K562 (cell line): Measurements from ENCODE around the gene CENPA. TPM values are rescaled to one million over a fixed set of nuclear protein-coding genes. Genes with fewer than 3 reads are reported as not detected.

Experiments used
- ATF6 ChIP-seq: sonication (generic); formaldehyde crosslinking; IDR thresholded peaks from 2 replicates; pipeline ENCODE4 v1.4.0; 2020; ENCODE audit warnings: mild to moderate bottlenecking, missing genetic modification reagents
- EHMT2 ChIP-seq: fragments of 450-650 bp; IDR thresholded peaks from 2 replicates; pipeline ENCODE4 v1.6.1; 2018; ENCODE audit warnings: antibody characterized with exemption
- FOXA3 ChIP-seq, 2 experiments: fragments of 450-650 bp in 1 of 2; sonication (generic) in 1 of 2; formaldehyde crosslinking; IDR thresholded peaks in 1 of 2; conservative IDR thresholded peaks in 1 of 2; 2 replicates each; pipeline versions ENCODE4 v1.4.0 to v1.8.0; 2020 to 2022; ENCODE audit warnings: mild to moderate bottlenecking in 2 of 2, missing genetic modification reagents in 1 of 2
- MIER1 ChIP-seq: fragments of 450-650 bp; IDR thresholded peaks from 2 replicates; pipeline ENCODE4 v1.6.1; 2016; ENCODE audit warnings: antibody characterized with exemption, mild to moderate bottlenecking, low read depth
- MTF1 ChIP-seq: fragments of 250-450 bp; sonication (Bioruptor Pico); IDR thresholded peaks from 2 replicates; pipeline ENCODE4 v1.9.0; 2021; ENCODE audit warnings: moderate library complexity, mild to moderate bottlenecking, inconsistent platforms, borderline replicate concordance
- NONO ChIP-seq, 2 experiments: fragments of 200-400 bp in 1 of 2; fragments of 450-650 bp in 1 of 2; formaldehyde crosslinking in 1 of 2; IDR thresholded peaks; 2 replicates each; pipeline ENCODE4 v1.6.1; 2017; ENCODE audit warnings: low read depth in 2 of 2, mild to moderate bottlenecking in 2 of 2, moderate library complexity in 2 of 2, low read length in 1 of 2
- PHF21A ChIP-seq: fragments of 450-650 bp; IDR thresholded peaks from 2 replicates; pipeline ENCODE4 v1.6.1; 2017; ENCODE audit warnings: low read depth, borderline replicate concordance
- TSHZ1 ChIP-seq: fragments of 250-450 bp; sonication (Bioruptor Pico); IDR thresholded peaks from 2 replicates; pipeline ENCODE4 v1.4.0; 2020; ENCODE audit warnings: mild to moderate bottlenecking, moderate library complexity
- ZNF212 ChIP-seq: fragments of 450-650 bp; formaldehyde crosslinking; IDR thresholded peaks from 2 replicates; pipeline ENCODE4 v1.4.0; 2020; ENCODE audit warnings: mild to moderate bottlenecking
- ZNF644 ChIP-seq: fragments of 200-800 bp; sonication (Bioruptor generic); IDR thresholded peaks from 2 replicates; pipeline ENCODE4 v1.6.1; 2016; ENCODE audit warnings: low read depth, missing genetic modification characterization, missing compliant biosample characterization
- polyA plus RNA-seq, 8 experiments: library from polyadenylated mRNA; depleted of rRNA in 4 of 8; stranded (reverse) in 5 of 8; unstranded in 3 of 8; fragments of >200 nt; fragmentation: Nextera tagmentation in 2 of 8; fragmentation: Illumina TruSeq in 1 of 8; extraction: Ambion mirVana in 2 of 8; extraction: Trizol in 1 of 8; gene quantifications; 2 replicates each; pipeline versions ENCODE4 v1.2.1 to v1.2.3, GENCODE V29; 2011 to 2014; ENCODE audit warnings: inconsistent platforms in 1 of 8, missing spikeins in 1 of 8
- total RNA-seq, 7 experiments: library from RNA; depleted of rRNA in 6 of 7; stranded (reverse); fragments of >200 nt in 6 of 7; fragmentation: Illumina TruSeq in 2 of 7; extraction: Trizol in 2 of 7; gene quantifications; 2 replicates each; pipeline versions ENCODE4 v1.2.1 to v1.2.3, GENCODE V29; 2011 to 2021; ENCODE audit warnings: low replicate concordance in 1 of 7
- TF ChIP-seq, protein P1 (sequence below): sonication (generic); formaldehyde crosslinking; IDR thresholded peaks from 2 replicates; pipeline ENCODE4 v1.8.1; 2023; ENCODE audit warnings: mild to moderate bottlenecking, missing genetic modification reagents
- TF ChIP-seq, protein P2 (sequence below): fragments of 250-450 bp; sonication (Bioruptor Pico); IDR thresholded peaks from 2 replicates; pipeline ENCODE4 v1.4.0; 2020

Gene CENPA
- total and polyA plus RNA-seq, 9 of the 15 experiments (the other 6 are each of a cell fraction or from before 2014, with no cell fraction given), result 11.3 to 61.7 (median 44.7) TPM

DNA sequence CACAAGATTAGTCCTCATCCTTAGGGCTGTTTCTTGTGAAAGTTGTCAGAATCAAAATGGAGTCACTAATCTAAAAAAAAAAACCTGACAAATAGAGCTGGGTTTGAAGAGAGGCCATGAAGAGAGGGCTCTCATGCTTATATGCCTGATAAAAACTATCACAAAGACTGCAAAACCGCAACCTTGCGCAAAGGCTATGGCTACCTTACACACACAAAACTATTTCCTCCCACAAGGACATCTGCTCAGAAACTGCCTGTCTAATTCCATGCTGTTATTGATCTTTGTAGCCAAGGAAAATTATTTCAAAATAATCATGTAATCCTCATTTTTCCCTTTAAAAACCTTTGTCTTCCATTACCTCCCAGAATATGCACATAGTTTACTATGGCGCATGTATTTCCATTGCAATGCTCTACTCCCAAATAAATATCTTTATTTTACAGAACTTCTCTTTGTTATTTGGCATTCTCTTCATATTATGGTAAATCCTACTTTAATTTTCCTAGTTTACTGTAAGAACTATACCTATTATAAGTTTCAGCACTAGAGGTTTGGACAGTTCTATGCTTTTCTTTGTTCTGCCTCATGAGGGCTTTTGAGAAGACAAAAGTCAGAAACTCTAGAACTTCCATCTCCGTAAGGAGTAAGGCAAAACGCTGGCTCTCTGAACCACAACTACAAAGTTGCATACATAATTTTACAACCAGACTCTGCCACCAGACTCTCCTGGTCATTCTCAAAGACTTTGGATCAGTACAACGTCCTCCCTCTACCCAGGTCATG lies 52.5 kb downstream of the CENPA start (continued):
- TF ChIP-seq, protein P1, sequence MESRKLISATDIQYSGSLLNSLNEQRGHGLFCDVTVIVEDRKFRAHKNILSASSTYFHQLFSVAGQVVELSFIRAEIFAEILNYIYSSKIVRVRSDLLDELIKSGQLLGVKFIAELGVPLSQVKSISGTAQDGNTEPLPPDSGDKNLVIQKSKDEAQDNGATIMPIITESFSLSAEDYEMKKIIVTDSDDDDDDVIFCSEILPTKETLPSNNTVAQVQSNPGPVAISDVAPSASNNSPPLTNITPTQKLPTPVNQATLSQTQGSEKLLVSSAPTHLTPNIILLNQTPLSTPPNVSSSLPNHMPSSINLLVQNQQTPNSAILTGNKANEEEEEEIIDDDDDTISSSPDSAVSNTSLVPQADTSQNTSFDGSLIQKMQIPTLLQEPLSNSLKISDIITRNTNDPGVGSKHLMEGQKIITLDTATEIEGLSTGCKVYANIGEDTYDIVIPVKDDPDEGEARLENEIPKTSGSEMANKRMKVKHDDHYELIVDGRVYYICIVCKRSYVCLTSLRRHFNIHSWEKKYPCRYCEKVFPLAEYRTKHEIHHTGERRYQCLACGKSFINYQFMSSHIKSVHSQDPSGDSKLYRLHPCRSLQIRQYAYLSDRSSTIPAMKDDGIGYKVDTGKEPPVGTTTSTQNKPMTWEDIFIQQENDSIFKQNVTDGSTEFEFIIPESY (CRISPR knock-in tag), result no peak
- no peak for TF ChIP-seq TSHZ1 (CRISPR knock-in tag)
- peak; percentile 96 for TF ChIP-seq MIER1
- 0 out of 2 replicates have a peak, but pooled peaks have one; percentile 48 for TF ChIP-seq ZNF644
- peak; percentile 98 for TF ChIP-seq EHMT2
- TF ChIP-seq ZNF212 (CRISPR knock-in tag), result no peak
- TF ChIP-seq MTF1 (CRISPR knock-in tag), result no peak
- TF ChIP-seq, protein P2, sequence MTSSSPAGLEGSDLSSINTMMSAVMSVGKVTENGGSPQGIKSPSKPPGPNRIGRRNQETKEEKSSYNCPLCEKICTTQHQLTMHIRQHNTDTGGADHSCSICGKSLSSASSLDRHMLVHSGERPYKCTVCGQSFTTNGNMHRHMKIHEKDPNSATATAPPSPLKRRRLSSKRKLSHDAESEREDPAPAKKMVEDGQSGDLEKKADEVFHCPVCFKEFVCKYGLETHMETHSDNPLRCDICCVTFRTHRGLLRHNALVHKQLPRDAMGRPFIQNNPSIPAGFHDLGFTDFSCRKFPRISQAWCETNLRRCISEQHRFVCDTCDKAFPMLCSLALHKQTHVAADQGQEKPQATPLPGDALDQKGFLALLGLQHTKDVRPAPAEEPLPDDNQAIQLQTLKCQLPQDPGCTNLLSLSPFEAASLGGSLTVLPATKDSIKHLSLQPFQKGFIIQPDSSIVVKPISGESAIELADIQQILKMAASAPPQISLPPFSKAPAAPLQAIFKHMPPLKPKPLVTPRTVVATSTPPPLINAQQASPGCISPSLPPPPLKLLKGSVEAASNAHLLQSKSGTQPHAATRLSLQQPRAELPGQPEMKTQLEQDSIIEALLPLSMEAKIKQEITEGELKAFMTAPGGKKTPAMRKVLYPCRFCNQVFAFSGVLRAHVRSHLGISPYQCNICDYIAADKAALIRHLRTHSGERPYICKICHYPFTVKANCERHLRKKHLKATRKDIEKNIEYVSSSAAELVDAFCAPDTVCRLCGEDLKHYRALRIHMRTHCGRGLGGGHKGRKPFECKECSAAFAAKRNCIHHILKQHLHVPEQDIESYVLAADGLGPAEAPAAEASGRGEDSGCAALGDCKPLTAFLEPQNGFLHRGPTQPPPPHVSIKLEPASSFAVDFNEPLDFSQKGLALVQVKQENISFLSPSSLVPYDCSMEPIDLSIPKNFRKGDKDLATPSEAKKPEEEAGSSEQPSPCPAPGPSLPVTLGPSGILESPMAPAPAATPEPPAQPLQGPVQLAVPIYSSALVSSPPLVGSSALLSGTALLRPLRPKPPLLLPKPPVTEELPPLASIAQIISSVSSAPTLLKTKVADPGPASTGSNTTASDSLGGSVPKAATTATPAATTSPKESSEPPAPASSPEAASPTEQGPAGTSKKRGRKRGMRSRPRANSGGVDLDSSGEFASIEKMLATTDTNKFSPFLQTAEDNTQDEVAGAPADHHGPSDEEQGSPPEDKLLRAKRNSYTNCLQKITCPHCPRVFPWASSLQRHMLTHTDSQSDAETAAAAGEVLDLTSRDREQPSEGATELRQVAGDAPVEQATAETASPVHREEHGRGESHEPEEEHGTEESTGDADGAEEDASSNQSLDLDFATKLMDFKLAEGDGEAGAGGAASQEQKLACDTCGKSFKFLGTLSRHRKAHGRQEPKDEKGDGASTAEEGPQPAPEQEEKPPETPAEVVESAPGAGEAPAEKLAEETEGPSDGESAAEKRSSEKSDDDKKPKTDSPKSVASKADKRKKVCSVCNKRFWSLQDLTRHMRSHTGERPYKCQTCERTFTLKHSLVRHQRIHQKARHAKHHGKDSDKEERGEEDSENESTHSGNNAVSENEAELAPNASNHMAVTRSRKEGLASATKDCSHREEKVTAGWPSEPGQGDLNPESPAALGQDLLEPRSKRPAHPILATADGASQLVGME, result no peak
- TF ChIP-seq ATF6, result no peak
- TF ChIP-seq FOXA3 (CRISPR knock-in tag; conservative IDR thresholded peaks at IDR 0.05 in 1 of 2, IDR thresholded peaks at IDR 0.05 in 1 of 2), result no peak
- no peak for TF ChIP-seq NONO (IDR thresholded peaks at IDR 0.05; ENCODE audit: low read depth in 2 of 2, low read length in 1 of 2)
- TF ChIP-seq PHF21A, result no peak
